ENCODE results near the gene BCKDK.

- TF ChIP-seq, protein P1, sequence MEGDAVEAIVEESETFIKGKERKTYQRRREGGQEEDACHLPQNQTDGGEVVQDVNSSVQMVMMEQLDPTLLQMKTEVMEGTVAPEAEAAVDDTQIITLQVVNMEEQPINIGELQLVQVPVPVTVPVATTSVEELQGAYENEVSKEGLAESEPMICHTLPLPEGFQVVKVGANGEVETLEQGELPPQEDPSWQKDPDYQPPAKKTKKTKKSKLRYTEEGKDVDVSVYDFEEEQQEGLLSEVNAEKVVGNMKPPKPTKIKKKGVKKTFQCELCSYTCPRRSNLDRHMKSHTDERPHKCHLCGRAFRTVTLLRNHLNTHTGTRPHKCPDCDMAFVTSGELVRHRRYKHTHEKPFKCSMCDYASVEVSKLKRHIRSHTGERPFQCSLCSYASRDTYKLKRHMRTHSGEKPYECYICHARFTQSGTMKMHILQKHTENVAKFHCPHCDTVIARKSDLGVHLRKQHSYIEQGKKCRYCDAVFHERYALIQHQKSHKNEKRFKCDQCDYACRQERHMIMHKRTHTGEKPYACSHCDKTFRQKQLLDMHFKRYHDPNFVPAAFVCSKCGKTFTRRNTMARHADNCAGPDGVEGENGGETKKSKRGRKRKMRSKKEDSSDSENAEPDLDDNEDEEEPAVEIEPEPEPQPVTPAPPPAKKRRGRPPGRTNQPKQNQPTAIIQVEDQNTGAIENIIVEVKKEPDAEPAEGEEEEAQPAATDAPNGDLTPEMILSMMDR (IDR thresholded peaks at IDR 0.05; ENCODE audit: extremely low read depth in 1 of 2, insufficient read depth in 1 of 2, low read depth in 1 of 2, low read length in 2 of 2), result no peak
- TF ChIP-seq, protein P2, sequence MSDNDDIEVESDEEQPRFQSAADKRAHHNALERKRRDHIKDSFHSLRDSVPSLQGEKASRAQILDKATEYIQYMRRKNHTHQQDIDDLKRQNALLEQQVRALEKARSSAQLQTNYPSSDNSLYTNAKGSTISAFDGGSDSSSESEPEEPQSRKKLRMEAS (IDR thresholded peaks at IDR 0.05; ENCODE audit: insufficient read depth, insufficient read length), result peak; percentile 2
- TF ChIP-seq EZH2 (IDR thresholded peaks at IDR 0.05; ENCODE audit: borderline replicate concordance, low read depth, low read length, severe bottlenecking), result no peak
These were observed 13.6 kb upstream of the BCKDK start, which contains the start of gene VKORC1 for GRCh38 chr16:31094424-31095120.

Measured in endothelial cell of umbilical vein (primary cell).